ENCODE measurements around the gene NUDC. TPM values are rescaled to one million over a fixed set of nuclear protein-coding genes. Genes with fewer than 3 reads are reported as not detected.
A peak's percentile ranks its signal among the peaks of the same experiment; 100 is the strongest.

The NUDC gene
- total and polyA plus RNA-seq, 2 of the 13 experiments (the other 11 are each of a cell fraction or from before 2014, with no cell fraction given): 34.7 to 104 TPM

DNA sequence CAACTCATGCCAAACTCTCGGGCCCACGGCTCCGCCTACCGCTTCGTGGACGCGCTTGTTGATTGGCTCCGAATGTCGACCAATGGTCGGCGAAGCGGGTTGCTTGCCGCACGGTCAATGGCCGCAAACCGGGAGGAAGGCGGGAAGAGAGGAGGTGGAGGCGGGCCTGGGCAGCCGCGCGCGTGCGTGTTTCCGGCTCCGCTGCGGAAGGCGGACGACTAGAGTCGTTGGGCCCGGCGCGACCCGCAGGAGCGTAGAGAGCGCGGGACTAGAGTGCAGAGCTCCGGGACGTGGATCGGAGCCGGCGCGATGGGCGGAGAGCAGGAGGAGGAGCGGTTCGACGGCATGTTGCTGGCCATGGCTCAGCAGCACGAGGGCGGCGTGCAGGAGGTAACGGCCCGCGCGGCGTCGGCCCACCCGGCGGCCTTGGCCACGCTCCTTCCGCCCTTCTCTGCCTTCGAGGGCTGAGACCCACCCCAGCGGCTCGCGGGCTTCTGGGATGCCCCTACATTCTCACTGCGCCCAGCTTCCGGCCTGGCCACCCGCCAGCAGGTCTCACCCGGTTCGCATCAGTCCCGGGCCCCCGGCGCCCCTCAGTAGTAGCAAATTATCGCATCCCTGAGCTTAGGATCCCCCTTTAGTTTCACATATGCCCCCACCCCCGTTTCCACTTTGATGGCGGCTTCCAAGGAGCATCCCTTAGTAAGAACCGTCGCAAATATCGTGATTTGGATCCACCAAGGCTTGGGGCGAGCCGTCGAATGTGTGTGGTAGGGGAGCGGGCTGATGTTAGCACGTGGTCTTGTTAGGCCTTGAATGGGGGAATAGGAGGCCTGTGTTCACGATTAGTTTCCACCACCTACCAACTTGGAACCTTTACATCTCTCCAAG lies at the start of gene NUDC (continued):
- TF ChIP-seq, protein P1, sequence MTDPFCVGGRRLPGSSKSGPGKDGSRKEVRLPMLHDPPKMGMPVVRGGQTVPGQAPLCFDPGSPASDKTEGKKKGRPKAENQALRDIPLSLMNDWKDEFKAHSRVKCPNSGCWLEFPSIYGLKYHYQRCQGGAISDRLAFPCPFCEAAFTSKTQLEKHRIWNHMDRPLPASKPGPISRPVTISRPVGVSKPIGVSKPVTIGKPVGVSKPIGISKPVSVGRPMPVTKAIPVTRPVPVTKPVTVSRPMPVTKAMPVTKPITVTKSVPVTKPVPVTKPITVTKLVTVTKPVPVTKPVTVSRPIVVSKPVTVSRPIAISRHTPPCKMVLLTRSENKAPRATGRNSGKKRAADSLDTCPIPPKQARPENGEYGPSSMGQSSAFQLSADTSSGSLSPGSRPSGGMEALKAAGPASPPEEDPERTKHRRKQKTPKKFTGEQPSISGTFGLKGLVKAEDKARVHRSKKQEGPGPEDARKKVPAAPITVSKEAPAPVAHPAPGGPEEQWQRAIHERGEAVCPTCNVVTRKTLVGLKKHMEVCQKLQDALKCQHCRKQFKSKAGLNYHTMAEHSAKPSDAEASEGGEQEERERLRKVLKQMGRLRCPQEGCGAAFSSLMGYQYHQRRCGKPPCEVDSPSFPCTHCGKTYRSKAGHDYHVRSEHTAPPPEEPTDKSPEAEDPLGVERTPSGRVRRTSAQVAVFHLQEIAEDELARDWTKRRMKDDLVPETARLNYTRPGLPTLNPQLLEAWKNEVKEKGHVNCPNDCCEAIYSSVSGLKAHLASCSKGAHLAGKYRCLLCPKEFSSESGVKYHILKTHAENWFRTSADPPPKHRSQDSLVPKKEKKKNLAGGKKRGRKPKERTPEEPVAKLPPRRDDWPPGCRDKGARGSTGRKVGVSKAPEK (CRISPR knock-in tag; IDR thresholded peaks at IDR 0.05; ENCODE audit: borderline replicate concordance): no peak
- 0 out of 2 replicates have a peak, but pooled peaks have one; percentile 82 for TF ChIP-seq ZNF749 (CRISPR knock-in tag; IDR thresholded peaks at IDR 0.05; ENCODE audit: borderline replicate concordance)
- TF ChIP-seq ZNF335 (CRISPR knock-in tag; IDR thresholded peaks at IDR 0.05): no peak
- 0 out of 2 replicates have a peak, but pooled peaks have one; percentile 7 for TF ChIP-seq ZNF383 (CRISPR knock-in tag; IDR thresholded peaks at IDR 0.05; ENCODE audit: borderline replicate concordance)
- no peak for TF ChIP-seq PCBP1 (IDR thresholded peaks at IDR 0.05; ENCODE audit: borderline replicate concordance, low read depth, low read length)
- no peak for TF ChIP-seq ZFP36 (IDR thresholded peaks at IDR 0.05; ENCODE audit: borderline replicate concordance, low read depth, low read length, partially characterized antibody)
- TF ChIP-seq ZNF296 (CRISPR knock-in tag; conservative IDR thresholded peaks at IDR 0.05): no peak; the same call in none of the 2 replicates
- TF ChIP-seq, protein P2, sequence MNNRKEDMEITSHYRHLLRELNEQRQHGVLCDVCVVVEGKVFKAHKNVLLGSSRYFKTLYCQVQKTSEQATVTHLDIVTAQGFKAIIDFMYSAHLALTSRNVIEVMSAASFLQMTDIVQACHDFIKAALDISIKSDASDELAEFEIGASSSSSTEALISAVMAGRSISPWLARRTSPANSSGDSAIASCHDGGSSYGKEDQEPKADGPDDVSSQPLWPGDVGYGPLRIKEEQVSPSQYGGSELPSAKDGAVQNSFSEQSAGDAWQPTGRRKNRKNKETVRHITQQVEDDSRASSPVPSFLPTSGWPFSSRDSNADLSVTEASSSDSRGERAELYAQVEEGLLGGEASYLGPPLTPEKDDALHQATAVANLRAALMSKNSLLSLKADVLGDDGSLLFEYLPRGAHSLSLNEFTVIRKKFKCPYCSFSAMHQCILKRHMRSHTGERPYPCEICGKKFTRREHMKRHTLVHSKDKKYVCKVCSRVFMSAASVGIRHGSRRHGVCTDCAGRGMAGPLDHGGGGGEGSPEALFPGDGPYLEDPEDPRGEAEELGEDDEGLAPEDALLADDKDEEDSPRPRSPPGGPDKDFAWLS (CRISPR knock-in tag; IDR thresholded peaks at IDR 0.05; ENCODE audit: borderline replicate concordance): no peak
- peak; percentile 70 for TF ChIP-seq ZNF678 (CRISPR knock-in tag; IDR thresholded peaks at IDR 0.05)
- peak; percentile 59; the same call in 1 of the 2 replicates for TF ChIP-seq ZNF329 (CRISPR knock-in tag; IDR thresholded peaks at IDR 0.05; ENCODE audit: low read depth)
- peak; percentile 19; the same call in 1 of the 2 replicates for TF ChIP-seq HNF4A (CRISPR knock-in tag; IDR thresholded peaks at IDR 0.05)
- no peak for TF ChIP-seq SSRP1 (CRISPR knock-in tag; IDR thresholded peaks at IDR 0.05)
- TF ChIP-seq, protein P3, sequence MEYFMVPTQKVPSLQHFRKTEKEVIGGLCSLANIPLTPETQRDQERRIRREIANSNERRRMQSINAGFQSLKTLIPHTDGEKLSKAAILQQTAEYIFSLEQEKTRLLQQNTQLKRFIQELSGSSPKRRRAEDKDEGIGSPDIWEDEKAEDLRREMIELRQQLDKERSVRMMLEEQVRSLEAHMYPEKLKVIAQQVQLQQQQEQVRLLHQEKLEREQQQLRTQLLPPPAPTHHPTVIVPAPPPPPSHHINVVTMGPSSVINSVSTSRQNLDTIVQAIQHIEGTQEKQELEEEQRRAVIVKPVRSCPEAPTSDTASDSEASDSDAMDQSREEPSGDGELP (IDR thresholded peaks at IDR 0.05; ENCODE audit: borderline replicate concordance, low read depth): no peak
- TF ChIP-seq ATM (IDR thresholded peaks at IDR 0.05; ENCODE audit: borderline replicate concordance): no peak
- no peak for TF ChIP-seq AGO1 (IDR thresholded peaks at IDR 0.05; ENCODE audit: low read depth, low read length, poor library complexity, severe bottlenecking)
- no peak for TF ChIP-seq FOXA1 (IDR thresholded peaks at IDR 0.05)
- TF ChIP-seq FOXA1 (CRISPR knock-in tag; IDR thresholded peaks at IDR 0.05): peak; percentile 15; the same call in 1 of the 2 replicates
- peak; percentile 88 for TF ChIP-seq SPEN (CRISPR knock-in tag; IDR thresholded peaks at IDR 0.05; ENCODE audit: low read depth)
- TF ChIP-seq ZNF570 (CRISPR knock-in tag; IDR thresholded peaks at IDR 0.05; ENCODE audit: borderline replicate concordance): no peak
- TF ChIP-seq, protein P4, sequence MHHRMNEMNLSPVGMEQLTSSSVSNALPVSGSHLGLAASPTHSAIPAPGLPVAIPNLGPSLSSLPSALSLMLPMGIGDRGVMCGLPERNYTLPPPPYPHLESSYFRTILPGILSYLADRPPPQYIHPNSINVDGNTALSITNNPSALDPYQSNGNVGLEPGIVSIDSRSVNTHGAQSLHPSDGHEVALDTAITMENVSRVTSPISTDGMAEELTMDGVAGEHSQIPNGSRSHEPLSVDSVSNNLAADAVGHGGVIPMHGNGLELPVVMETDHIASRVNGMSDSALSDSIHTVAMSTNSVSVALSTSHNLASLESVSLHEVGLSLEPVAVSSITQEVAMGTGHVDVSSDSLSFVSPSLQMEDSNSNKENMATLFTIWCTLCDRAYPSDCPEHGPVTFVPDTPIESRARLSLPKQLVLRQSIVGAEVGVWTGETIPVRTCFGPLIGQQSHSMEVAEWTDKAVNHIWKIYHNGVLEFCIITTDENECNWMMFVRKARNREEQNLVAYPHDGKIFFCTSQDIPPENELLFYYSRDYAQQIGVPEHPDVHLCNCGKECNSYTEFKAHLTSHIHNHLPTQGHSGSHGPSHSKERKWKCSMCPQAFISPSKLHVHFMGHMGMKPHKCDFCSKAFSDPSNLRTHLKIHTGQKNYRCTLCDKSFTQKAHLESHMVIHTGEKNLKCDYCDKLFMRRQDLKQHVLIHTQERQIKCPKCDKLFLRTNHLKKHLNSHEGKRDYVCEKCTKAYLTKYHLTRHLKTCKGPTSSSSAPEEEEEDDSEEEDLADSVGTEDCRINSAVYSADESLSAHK (CRISPR knock-in tag; IDR thresholded peaks at IDR 0.05; ENCODE audit: borderline replicate concordance): no peak
- TF ChIP-seq CHD4 (IDR thresholded peaks at IDR 0.05; ENCODE audit: borderline replicate concordance, low read length): no peak

All from HepG2 (cell line).